Stimulated activated CD4-positive, alpha-beta T cell treated with anti-CD3 and anti-CD28 coated beads, Interleukin-15, amount 100 ng/mL, for 24 hours (primary cell): ENCODE results near the gene GASK1B.

Experiments used
- DNase-seq: peaks from one replicate; pipeline ENCODE4 v3.0.0-alpha.2; 2020

GASK1B gene

GRCh38 chr4:158134222-158134621 is 38.6 kb downstream of the GASK1B start:
- DNase-seq, result no peak

DNA sequence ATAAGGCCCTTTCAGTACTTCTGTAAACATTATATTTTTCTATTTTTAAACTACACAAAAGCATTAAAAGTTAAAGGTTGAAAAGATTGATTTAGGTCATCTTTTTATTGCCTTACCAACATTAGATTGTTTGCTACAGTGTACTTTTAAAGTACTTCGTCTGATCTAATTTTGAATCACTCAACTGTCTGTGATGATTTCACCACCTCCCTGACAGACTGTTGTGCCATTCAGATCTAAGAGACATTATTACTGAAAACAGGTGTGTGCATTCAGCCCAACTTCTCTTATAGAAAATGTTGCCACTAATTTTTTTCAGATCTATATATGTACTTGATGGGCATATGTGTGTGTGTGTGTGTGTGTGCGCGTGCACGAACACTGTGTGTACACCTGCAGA is 39.3 kb downstream of the GASK1B start:
- no peak for DNase-seq

GRCh38 chr4:158131027-158131426 is 41.8 kb downstream of the GASK1B start:
- no peak for DNase-seq

DNA sequence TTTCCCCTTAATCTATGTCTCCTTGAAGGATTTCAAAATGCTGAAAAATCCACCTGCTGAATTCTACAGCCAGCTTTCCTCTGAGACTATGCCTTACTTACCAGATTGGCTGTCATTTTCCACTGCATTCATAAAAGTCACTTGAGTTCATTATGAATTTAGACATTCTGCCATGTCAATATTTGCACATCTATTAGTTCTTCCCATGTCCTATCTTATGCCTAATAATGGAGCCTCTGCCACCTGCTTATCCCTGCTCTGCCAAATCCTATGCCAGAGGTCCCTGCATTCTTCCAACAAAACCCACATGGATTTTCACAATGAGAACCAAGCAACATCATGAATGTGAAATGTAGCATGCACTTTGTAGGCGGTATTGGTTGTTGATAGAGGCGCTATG is 42.6 kb downstream of the GASK1B start:
- no peak for DNase-seq

GRCh38 chr4:158129694-158130093 is 43.1 kb downstream of the GASK1B start:
- DNase-seq, result no peak

- no peak for DNase-seq
These were observed 44.3 kb downstream of the GASK1B start for GRCh38 chr4:158128540-158128939.

DNA sequence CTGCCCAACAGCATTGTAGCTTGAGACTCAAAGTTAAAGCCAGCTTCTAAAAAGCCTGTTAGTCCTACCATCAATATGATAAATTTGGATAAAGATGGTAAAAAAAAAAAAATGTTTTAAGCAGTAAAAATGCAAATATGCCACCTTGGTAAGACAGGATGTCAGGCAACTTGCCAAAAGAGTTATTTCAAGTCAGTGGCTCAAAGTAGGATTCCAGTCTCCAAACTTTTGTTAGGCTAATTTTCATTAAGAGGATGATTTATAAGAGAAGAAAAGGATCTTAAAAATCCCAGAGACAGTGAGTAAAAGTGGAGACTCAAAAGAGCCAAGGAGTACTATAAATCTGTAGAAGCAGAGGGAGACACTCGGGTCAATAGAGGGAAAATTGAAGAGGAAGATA is 47.5 kb downstream of the GASK1B start:
- DNase-seq, result no peak
